Activated T-helper 1 cell treated with anti-CD3 and anti-CD28 coated beads, Interleukin-12 subunit alpha, Interleukin-12 subunit beta, Interleukin-2, Interleukin-4 antibody, amounts not matched to agents 30 ng/mL and 10 ng/mL and 1 ng/mL, durations not matched to agents 14 hours and 24 hours and 36 hours (primary cell): ENCODE measurements around the gene IL17RC. TPM values are rescaled to one million over a fixed set of nuclear protein-coding genes. Genes with fewer than 3 reads are reported as not detected.
"Not testable (repeated sequence)": the region's sequence is repeated elsewhere in the genome, so short reads cannot be mapped to it uniquely, and the experiment has no call there.

Source experiments
- DNase-seq: peaks from one replicate; pipeline ENCODE4 v3.0.0; 2021; ENCODE audit warnings: low spot score
- H3K27ac Mint-ChIP-seq: one replicate; pipeline ENCODE4 v1.8.0; 2021; ENCODE audit warnings: mild to moderate bottlenecking, mixed read lengths
- H3K27me3 Mint-ChIP-seq: one replicate; pipeline ENCODE4 v1.8.0; 2022; ENCODE audit warnings: mild to moderate bottlenecking, moderate library complexity, mixed read lengths; ENCODE audit not compliant: insufficient read depth
- H3K36me3 Mint-ChIP-seq: one replicate; pipeline ENCODE4 v1.8.0; 2021; ENCODE audit warnings: low read depth, mixed read lengths
- H3K4me1 Mint-ChIP-seq: one replicate; pipeline ENCODE4 v1.8.0; 2021; ENCODE audit warnings: low read depth, mixed read lengths
- H3K4me3 Mint-ChIP-seq: one replicate; pipeline ENCODE4 v1.8.0; 2021; ENCODE audit warnings: mild to moderate bottlenecking, moderate library complexity, mixed read lengths
- H3K9me3 Mint-ChIP-seq: one replicate; pipeline ENCODE4 v1.8.0; 2021; ENCODE audit warnings: mixed read lengths
- intact Hi-C: fragments of 100-400 bp; cut with micrococcal nuclease; formaldehyde crosslinking; loops from one replicate; pipeline ENCODE4 v1.15.1; 2024
- total RNA-seq: library from RNA; stranded (reverse); gene quantifications from 2 replicates; pipeline ENCODE4 v1.2.3, GENCODE V29; 2022

IL17RC gene
- 0.64 and 0.83 TPM in 2 replicates for total RNA-seq

GRCh38 chr3:9916734-9917680, at the start of gene IL17RC:
Gene IL17RC (plus strand): TSS chr3:9917098. CDS start chr3:9917316, 218 bp downstream.
- Mint-ChIP-seq H3K4me1 (peaks cover 16% of the 10 kb centered on the region), H3K27me3 (peaks cover 7% of the 10 kb centered on the region), H3K36me3 (no peaks in the 10 kb centered on the region), H3K27ac (peak within 1 kb of the TSS; percentile 29), H3K9me3 (no peaks in the 10 kb centered on the region), H3K4me3 (peak within 1 kb of the TSS; percentile 68)
- no peak for DNase-seq
- intact Hi-C loops: loop anchor here (1.0 kb wide), 1 partner anchor 14 kb away; no protein-coding TSS in a partner anchor

GRCh38 chr3:9867106-9867505, 49.8 kb upstream of the IL17RC start:
- Mint-ChIP-seq H3K9me3 (no peaks in the 10 kb centered on the region), H3K4me3 (no peak overlapping the region), H3K4me1 (no peaks in the 10 kb centered on the region), H3K27ac (no peak overlapping the region), H3K36me3 (no peaks in the 10 kb centered on the region), H3K27me3 (peaks cover 6% of the 10 kb centered on the region)
- no peak for DNase-seq
- intact Hi-C loops: no loop called here

GRCh38 chr3:9869955-9870354, 46.9 kb upstream of the IL17RC start:
- no peaks in the 10 kb centered on the region for H3K9me3 Mint-ChIP-seq
- H3K27ac Mint-ChIP-seq: no peak overlapping the region
- intact Hi-C loops: no loop called here
- no peaks in the 10 kb centered on the region for H3K36me3 Mint-ChIP-seq
- H3K27me3 Mint-ChIP-seq: peaks cover 4% of the 10 kb centered on the region
- no peak for DNase-seq
- H3K4me3 Mint-ChIP-seq: no peak overlapping the region
- no peaks in the 10 kb centered on the region for H3K4me1 Mint-ChIP-seq

- intact Hi-C loops: no loop called here
- Mint-ChIP-seq H3K4me3 (no peak overlapping the region), H3K27me3 (peaks cover 4% of the 10 kb centered on the region), H3K36me3 (no peaks in the 10 kb centered on the region), H3K27ac (no peak overlapping the region), H3K4me1 (no peaks in the 10 kb centered on the region), H3K9me3 (no peaks in the 10 kb centered on the region)
- no peak for DNase-seq
Measured at GRCh38 chr3:9870978-9871377, 45.9 kb upstream of the IL17RC start.

- H3K9me3 Mint-ChIP-seq, H3K27me3 Mint-ChIP-seq, H3K27ac Mint-ChIP-seq, H3K4me1 Mint-ChIP-seq, H3K36me3 Mint-ChIP-seq, DNase-seq, H3K4me3 Mint-ChIP-seq, intact Hi-C loops: not testable (repeated sequence)
Measured at GRCh38 chr3:9872067-9872466, 44.8 kb upstream of the IL17RC start.

- DNase-seq: no peak
- Mint-ChIP-seq H3K27me3 (peaks cover 12% of the 10 kb centered on the region), H3K27ac (no peak overlapping the region), H3K4me1 (no peaks in the 10 kb centered on the region), H3K36me3 (no peaks in the 10 kb centered on the region), H3K9me3 (no peaks in the 10 kb centered on the region), H3K4me3 (no peak overlapping the region)
- intact Hi-C loops: no loop called here
Measured at GRCh38 chr3:9875448-9875847, 41.5 kb upstream of the IL17RC start.

GRCh38 chr3:9876255-9876654, 40.6 kb upstream of the IL17RC start:
- H3K4me1 Mint-ChIP-seq, H3K4me3 Mint-ChIP-seq, H3K27ac Mint-ChIP-seq, DNase-seq, H3K9me3 Mint-ChIP-seq, H3K36me3 Mint-ChIP-seq, intact Hi-C loops: not testable (repeated sequence)
- H3K27me3 Mint-ChIP-seq: peaks cover 12% of the 10 kb centered on the region

GRCh38 chr3:9876991-9877390, 39.9 kb upstream of the IL17RC start:
- Mint-ChIP-seq H3K4me3 (no peak overlapping the region), H3K9me3 (no peaks in the 10 kb centered on the region), H3K4me1 (no peaks in the 10 kb centered on the region), H3K36me3 (no peaks in the 10 kb centered on the region), H3K27me3 (peaks cover 12% of the 10 kb centered on the region), H3K27ac (no peak overlapping the region)
- no peak for DNase-seq
- intact Hi-C loops: no loop called here

- H3K4me3 Mint-ChIP-seq: no peak overlapping the region
- no peak overlapping the region for H3K27ac Mint-ChIP-seq
- DNase-seq: no peak
- H3K36me3 Mint-ChIP-seq: no peaks in the 10 kb centered on the region
- peaks cover 11% of the 10 kb centered on the region for H3K27me3 Mint-ChIP-seq
- no peaks in the 10 kb centered on the region for H3K9me3 Mint-ChIP-seq
- intact Hi-C loops: no loop called here
- H3K4me1 Mint-ChIP-seq: no peaks in the 10 kb centered on the region
Measured at GRCh38 chr3:9878700-9879099, 38.2 kb upstream of the IL17RC start.

GRCh38 chr3:9879830-9880549, 36.9 kb upstream of the IL17RC start, which contains the start of gene CIDEC:
Gene CIDEC (minus strand): TSS chr3:9880253. CDS start chr3:9878486, 1,767 bp downstream.
- H3K36me3 Mint-ChIP-seq: no peaks in the 10 kb centered on the region
- no peaks in the 10 kb centered on the region for H3K9me3 Mint-ChIP-seq
- H3K4me1 Mint-ChIP-seq: no peaks in the 10 kb centered on the region
- no peak within 1 kb of the TSS for H3K27ac Mint-ChIP-seq
- DNase-seq: no peak
- no peak within 1 kb of the TSS for H3K4me3 Mint-ChIP-seq
- intact Hi-C loops: no loop called here
- peaks cover 14% of the 10 kb centered on the region for H3K27me3 Mint-ChIP-seq

GRCh38 chr3:9881441-9881840, 35.5 kb upstream of the IL17RC start:
- Mint-ChIP-seq H3K27ac (no peak overlapping the region), H3K9me3 (no peaks in the 10 kb centered on the region), H3K4me1 (no peaks in the 10 kb centered on the region), H3K27me3 (peaks cover 16% of the 10 kb centered on the region), H3K36me3 (no peaks in the 10 kb centered on the region), H3K4me3 (no peak overlapping the region)
- intact Hi-C loops: no loop called here
- no peak for DNase-seq

- Mint-ChIP-seq H3K27me3 (peaks cover 11% of the 10 kb centered on the region), H3K4me3 (no peak overlapping the region), H3K36me3 (no peaks in the 10 kb centered on the region), H3K9me3 (no peaks in the 10 kb centered on the region), H3K27ac (no peak overlapping the region), H3K4me1 (no peaks in the 10 kb centered on the region)
- intact Hi-C loops: no loop called here
- no peak for DNase-seq
Measured at GRCh38 chr3:9883706-9884554, 33.0 kb upstream of the IL17RC start.
